ENCODE results near the gene WWC1.

The WWC1 gene

DNA sequence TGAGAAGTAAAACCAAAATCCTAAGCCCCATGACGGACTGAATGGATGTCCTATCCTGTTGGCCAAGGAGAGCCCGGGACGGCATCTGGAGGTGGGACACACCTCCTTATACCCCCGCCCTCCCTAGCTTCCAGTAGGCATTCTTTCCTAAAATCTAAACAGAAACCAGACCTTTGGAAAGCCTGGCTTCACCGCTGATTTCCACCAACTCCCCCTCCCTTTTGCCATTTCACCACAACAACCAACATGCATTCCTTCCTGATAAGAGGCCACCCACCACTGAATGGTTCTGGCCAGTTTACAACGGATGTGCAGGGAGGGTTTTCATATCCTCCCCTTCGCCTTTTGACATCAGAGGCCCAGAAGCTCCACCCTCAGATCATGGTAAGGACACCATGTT, 185.6 kb downstream of the WWC1 start:
- no peak overlapping the region for H3K4me3 ChIP-seq (ENCODE audit: low read depth, low read length)
- TF ChIP-seq CTCF (IDR thresholded peaks at IDR 0.05; ENCODE audit: low read depth, low read length) = no peak
- TF ChIP-seq, protein P1, sequence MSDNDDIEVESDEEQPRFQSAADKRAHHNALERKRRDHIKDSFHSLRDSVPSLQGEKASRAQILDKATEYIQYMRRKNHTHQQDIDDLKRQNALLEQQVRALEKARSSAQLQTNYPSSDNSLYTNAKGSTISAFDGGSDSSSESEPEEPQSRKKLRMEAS (IDR thresholded peaks at IDR 0.05; ENCODE audit: low read depth, low read length) = no peak
- no peak for TF ChIP-seq POLR2A (IDR thresholded peaks at IDR 0.05; ENCODE audit: extremely low read depth, insufficient read length)
- TF ChIP-seq MYC (IDR thresholded peaks at IDR 0.05; ENCODE audit: low read depth, low read length) = no peak
- peak; percentile 29 for DNase-seq (ENCODE audit: low read depth)

DNA sequence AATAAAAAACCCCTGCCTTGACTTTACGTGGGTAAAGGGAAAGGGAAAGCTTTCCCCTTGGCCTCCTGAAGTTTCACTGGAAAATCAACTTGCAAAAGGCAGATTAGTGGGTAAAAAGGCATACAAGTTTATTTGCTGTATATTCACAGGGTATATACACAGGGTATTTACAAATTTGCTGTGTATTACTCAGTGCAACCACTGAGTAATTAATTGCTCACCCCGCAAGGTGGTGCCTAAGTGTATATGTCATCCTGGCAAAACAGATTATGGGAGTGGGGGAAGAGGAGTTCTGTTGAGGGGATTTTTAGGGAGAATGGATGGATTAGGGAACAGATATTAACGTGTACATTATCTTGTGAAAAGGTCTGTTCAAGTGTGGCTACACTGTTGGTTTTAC, 187.7 kb downstream of the WWC1 start:
- no peak for DNase-seq (ENCODE audit: low read depth)
- no peak for TF ChIP-seq MYC (IDR thresholded peaks at IDR 0.05; ENCODE audit: low read depth, low read length)
- TF ChIP-seq POLR2A (IDR thresholded peaks at IDR 0.05; ENCODE audit: extremely low read depth, insufficient read length) = no peak
- TF ChIP-seq, protein P1 (IDR thresholded peaks at IDR 0.05; ENCODE audit: low read depth, low read length) = no peak
- no peak for TF ChIP-seq CTCF (IDR thresholded peaks at IDR 0.05; ENCODE audit: low read depth, low read length)
- H3K4me3 ChIP-seq (ENCODE audit: low read depth, low read length) = no peak overlapping the region

GRCh38 chr5:168480601-168481000, 189.2 kb downstream of the WWC1 start:
- no peak overlapping the region for H3K4me3 ChIP-seq (ENCODE audit: low read depth, low read length)
- TF ChIP-seq MYC (IDR thresholded peaks at IDR 0.05; ENCODE audit: low read depth, low read length) (no peak), POLR2A (IDR thresholded peaks at IDR 0.05; ENCODE audit: extremely low read depth, insufficient read length) (no peak), CTCF (IDR thresholded peaks at IDR 0.05; ENCODE audit: low read depth, low read length) (no peak)
- TF ChIP-seq, protein P1 (IDR thresholded peaks at IDR 0.05; ENCODE audit: low read depth, low read length) = no peak
- no peak for DNase-seq (ENCODE audit: low read depth)

DNA sequence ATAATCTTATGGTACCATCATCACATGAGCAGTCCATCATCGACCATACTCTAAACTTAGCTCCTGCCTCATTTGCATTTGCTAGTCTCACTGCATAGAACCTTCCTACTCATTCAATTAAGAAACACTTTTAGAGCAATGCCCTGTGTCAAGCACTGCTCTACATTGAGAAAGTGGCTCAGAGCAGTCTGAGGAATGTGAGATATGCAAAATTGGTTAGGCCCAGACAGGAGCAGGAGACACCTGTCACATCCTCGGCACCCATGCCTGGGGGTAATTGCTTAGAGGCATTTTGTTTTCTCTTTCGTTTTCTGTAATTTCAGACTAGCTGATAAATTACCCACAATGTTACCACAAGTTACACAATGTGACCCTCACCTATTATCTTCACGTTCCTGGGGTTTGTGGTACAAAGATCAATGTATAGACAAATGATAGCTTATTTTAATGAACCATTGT, 189.9 kb downstream of the WWC1 start:
- H3K4me3 ChIP-seq (ENCODE audit: low read depth, low read length) = no peak overlapping the region
- no peak for DNase-seq (ENCODE audit: low read depth)

GRCh38 chr5:168482361-168482760, 190.9 kb downstream of the WWC1 start:
- no peak for DNase-seq (ENCODE audit: low read depth)
- TF ChIP-seq MYC (IDR thresholded peaks at IDR 0.05; ENCODE audit: low read depth, low read length) (no peak), CTCF (IDR thresholded peaks at IDR 0.05; ENCODE audit: low read depth, low read length) (no peak), POLR2A (IDR thresholded peaks at IDR 0.05; ENCODE audit: extremely low read depth, insufficient read length) (no peak)
- TF ChIP-seq, protein P1 (IDR thresholded peaks at IDR 0.05; ENCODE audit: low read depth, low read length) = no peak
- no peak overlapping the region for H3K4me3 ChIP-seq (ENCODE audit: low read depth, low read length)

More for the DNA sequence above, 189.9 kb downstream of the WWC1 start:
- TF ChIP-seq MYC (IDR thresholded peaks at IDR 0.05; ENCODE audit: low read depth, low read length) (no peak), CTCF (IDR thresholded peaks at IDR 0.05; ENCODE audit: low read depth, low read length) (no peak), POLR2A (IDR thresholded peaks at IDR 0.05; ENCODE audit: extremely low read depth, insufficient read length) (no peak)
- TF ChIP-seq, protein P1 (IDR thresholded peaks at IDR 0.05; ENCODE audit: low read depth, low read length) = no peak
